GM10248 (cell line): ENCODE measurements around the gene CFAP46.

Experiments
- CTCF ChIA-PET: fragments of 300-600 bp; sonication (Branson Sonifier 250); formaldehyde crosslinking; extraction: SDS; loops from one replicate; lab custom pipeline; 2021; ENCODE audit warnings: antibody characterized with exemption; lab: Yijun Ruan, JAX
- POLR2A ChIA-PET: fragments of 350-650 bp; sonication (Branson Sonifier 250); formaldehyde crosslinking; extraction: SDS; loops from one replicate; lab custom pipeline; 2020; ENCODE audit warnings: antibody characterized with exemption; lab: Yijun Ruan, JAX
- DNase-seq: peaks from one replicate; pipeline ENCODE4 v3.0.0; 2012; ENCODE audit errors: extremely low spot score
- CTCF ChIP-seq: IDR thresholded peaks from 2 replicates; pipeline ENCODE4 v1.5.1; 2012; ENCODE audit warnings: mild to moderate bottlenecking, low read depth; ENCODE audit errors: extremely low read depth, missing control alignments, control extremely low read depth

CFAP46 gene

GRCh38 chr10:132849546-132850031 is 92.8 kb downstream of the CFAP46 start:
- ChIA-PET POLR2A (no interaction called here), CTCF (no interaction called here)
- no peak for DNase-seq
- TF ChIP-seq CTCF: no peak

DNA sequence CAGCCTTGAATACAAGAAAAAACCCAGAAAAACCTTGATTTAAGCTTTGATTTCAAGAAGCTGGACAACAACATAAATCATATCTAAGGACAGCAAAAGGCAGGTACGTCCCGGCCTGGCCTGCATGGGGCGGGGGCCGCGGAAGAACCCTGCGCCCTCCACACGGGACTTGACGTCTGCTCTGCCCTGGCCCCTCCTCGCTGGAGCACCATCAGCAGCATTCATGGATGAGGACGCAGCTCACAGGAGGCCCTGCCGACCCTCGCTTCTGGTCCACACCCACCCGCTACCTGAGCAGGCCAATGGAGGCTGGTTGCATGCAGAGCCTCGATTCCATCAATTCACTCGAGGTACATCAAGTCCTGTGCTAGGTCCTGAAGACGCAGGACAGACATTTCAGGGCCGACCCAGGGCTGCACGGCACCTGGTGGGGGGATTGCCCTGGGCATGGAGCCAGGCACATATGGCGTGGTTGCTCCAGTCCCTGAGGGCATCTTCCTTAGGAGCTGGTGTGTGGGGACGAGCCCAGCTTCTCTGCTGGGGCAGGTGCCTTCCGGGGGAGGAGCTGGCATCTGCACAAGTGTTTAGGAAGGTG is 93.3 kb downstream of the CFAP46 start:
- no peak for DNase-seq
- POLR2A ChIA-PET: no interaction called here
- CTCF ChIA-PET: no interaction called here
- no peak for TF ChIP-seq CTCF

DNA sequence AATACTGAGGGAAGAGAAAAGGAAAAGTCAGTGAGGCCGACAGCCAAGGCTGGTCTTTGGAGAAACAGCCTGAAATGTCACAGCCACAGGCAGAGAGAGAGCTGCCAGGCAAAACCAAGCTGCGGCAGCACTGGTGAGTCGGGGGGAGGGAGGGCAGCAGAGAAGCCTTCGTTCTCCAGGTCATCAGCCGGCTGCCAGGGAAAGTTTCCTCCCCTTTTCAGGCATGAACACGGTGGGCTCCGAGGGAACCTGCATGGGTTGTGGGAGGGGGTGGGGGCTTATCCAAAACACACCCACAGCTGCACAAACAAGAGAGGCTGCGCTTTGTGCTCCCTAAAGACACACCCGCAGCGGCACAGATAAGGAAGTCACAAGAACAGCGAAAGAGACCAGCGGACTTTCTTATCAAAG is 94.1 kb downstream of the CFAP46 start:
- no peak for TF ChIP-seq CTCF
- POLR2A ChIA-PET: no interaction called here
- CTCF ChIA-PET: no interaction called here
- no peak for DNase-seq

DNA sequence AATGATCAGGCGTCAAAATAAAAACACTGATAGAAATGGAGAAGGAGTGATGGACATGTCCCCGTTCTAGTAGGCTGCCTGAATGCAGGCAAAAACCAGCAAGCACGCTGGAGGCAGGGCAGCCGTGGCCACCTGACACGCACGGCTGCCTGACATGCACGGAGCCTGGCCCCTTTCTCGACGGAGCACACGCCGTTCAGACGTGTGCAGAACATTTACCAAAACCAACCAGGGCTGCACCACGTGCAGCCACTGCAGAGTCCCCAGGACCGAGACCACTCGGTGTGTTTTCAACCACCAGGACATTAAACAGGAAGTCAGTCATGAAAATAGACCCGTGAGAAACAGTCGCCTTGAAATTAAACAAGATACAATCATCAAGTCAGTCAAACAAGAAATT is 94.5 kb downstream of the CFAP46 start:
- POLR2A ChIA-PET: no interaction called here
- CTCF ChIA-PET: no interaction called here
- no peak for TF ChIP-seq CTCF
- DNase-seq: no peak

- no peak for TF ChIP-seq CTCF
- ChIA-PET CTCF (no interaction called here), POLR2A (no interaction called here)
- DNase-seq: no peak
Observed at GRCh38 chr10:132847416-132847777, 95.0 kb downstream of the CFAP46 start.

DNA sequence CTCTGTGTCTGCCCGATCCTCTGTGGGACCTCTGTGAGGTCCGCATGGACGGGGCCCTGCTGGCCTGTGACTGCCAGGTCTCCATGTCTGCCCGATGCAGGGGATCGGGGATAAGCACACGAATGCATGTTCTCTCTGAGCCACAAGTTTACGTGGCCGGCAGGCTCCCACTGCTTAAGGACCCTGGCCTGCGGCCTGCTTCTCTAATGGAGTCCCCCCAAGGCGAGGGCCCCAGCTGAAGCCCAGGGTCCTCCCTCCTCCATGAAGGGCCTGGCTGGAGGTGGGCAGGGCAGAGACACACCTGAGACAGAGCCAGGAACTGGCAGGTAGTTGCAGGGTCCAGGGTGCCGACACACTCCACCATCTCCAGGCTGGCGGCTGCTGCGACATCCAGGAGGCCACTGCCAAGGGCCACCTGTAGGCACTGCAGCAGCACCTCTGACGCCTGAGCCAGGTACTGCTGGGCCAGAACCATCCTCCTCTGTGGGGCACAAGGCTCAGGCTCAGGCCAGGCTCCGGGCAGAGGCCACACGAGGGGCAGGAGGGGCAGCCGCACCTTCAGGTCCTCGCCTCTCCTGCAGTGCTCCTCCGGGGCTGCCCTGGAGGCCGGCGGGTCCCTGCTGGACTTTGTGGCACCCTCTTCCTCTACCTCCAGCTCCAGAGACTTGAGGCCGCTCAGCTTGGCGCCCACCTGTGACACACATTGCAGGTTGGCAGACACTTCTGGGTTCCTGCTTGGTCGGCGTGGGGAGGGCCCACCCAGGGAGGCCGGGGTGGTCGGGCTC is 95.5 kb downstream of the CFAP46 start:
- no peak for TF ChIP-seq CTCF
- CTCF ChIA-PET: no interaction called here
- POLR2A ChIA-PET: no interaction called here
- DNase-seq: no peak
